ENCODE results near the gene AGPS. TPM values are rescaled to one million over a fixed set of nuclear protein-coding genes. Genes with fewer than 3 reads are reported as not detected.
A peak's percentile ranks its signal among the peaks of the same experiment; 100 is the strongest.

AGPS gene
- total and polyA plus RNA-seq, 2 of the 13 experiments (the other 11 are each of a cell fraction or from before 2014, with no cell fraction given): 39.4 to 99.0 TPM

- TF ChIP-seq ZBTB44 (CRISPR knock-in tag; IDR thresholded peaks at IDR 0.05) (no peak), PHF8 (CRISPR knock-in tag; IDR thresholded peaks at IDR 0.05) (no peak), ZNF143 (CRISPR knock-in tag; IDR thresholded peaks at IDR 0.05) (peak; percentile 76), LBX2 (CRISPR knock-in tag; IDR thresholded peaks at IDR 0.05; ENCODE audit: borderline replicate concordance) (no peak), HMGXB4 (CRISPR knock-in tag; IDR thresholded peaks at IDR 0.05; ENCODE audit: borderline replicate concordance in 1 of 2, low read depth in 1 of 2) (0 out of 4 replicates have a peak, but pooled peaks of 1 of the 2 experiments have one; percentile 10), MLX (CRISPR knock-in tag; IDR thresholded peaks at IDR 0.05) (0 out of 2 replicates have a peak, but pooled peaks have one; percentile 16), BRD4 (CRISPR knock-in tag; IDR thresholded peaks at IDR 0.05) (no peak), SIN3B (IDR thresholded peaks at IDR 0.05; ENCODE audit: low read length) (no peak), RFXANK (CRISPR knock-in tag; IDR thresholded peaks at IDR 0.05) (no peak), ZMYM4 (CRISPR knock-in tag; IDR thresholded peaks at IDR 0.05) (no peak), ARID5B (CRISPR knock-in tag; IDR thresholded peaks at IDR 0.05) (peak; percentile 43), SNAPC5 (CRISPR knock-in tag; IDR thresholded peaks at IDR 0.05; ENCODE audit: borderline replicate concordance) (0 out of 2 replicates have a peak, but pooled peaks have one; percentile 27), DR1 (CRISPR knock-in tag; IDR thresholded peaks at IDR 0.05) (no peak), ZNF3 (CRISPR knock-in tag; IDR thresholded peaks at IDR 0.05) (peak; percentile 97), RFX3 (CRISPR knock-in tag; IDR thresholded peaks at IDR 0.05) (no peak), ZNF775 (CRISPR knock-in tag; IDR thresholded peaks at IDR 0.05; ENCODE audit: borderline replicate concordance) (no peak), ZNF232 (CRISPR knock-in tag; IDR thresholded peaks at IDR 0.05; ENCODE audit: borderline replicate concordance) (no peak), NFKB2 (CRISPR knock-in tag; IDR thresholded peaks at IDR 0.05; ENCODE audit: borderline replicate concordance) (no peak), TEF (CRISPR knock-in tag; IDR thresholded peaks at IDR 0.05) (no peak), SYNCRIP (IDR thresholded peaks at IDR 0.05; ENCODE audit: insufficient read depth, low read depth, low read length) (no peak), ZNF44 (CRISPR knock-in tag; IDR thresholded peaks at IDR 0.05) (no peak), ZNF354B (CRISPR knock-in tag; IDR thresholded peaks at IDR 0.05) (no peak)
These were observed 187.0 kb downstream of the AGPS start (continued) for GRCh38 chr2:177579486-177580036.
